AG04450 (cell line): ENCODE data around the gene PPT2. TPM values are rescaled to one million over a fixed set of nuclear protein-coding genes. Genes with fewer than 3 reads are reported as not detected.

Experiments used
- CTCF ChIA-PET: fragments of 300-600, 350-600 bp; formaldehyde crosslinking; extraction: SDS; loops from one replicate; lab custom pipeline; 2022; ENCODE audit warnings: antibody characterized with exemption, inconsistent platforms; lab: Charles Lee
- POLR2A ChIA-PET: fragments of 350-600 bp; formaldehyde crosslinking; extraction: SDS; loops from one replicate; lab custom pipeline; 2021; ENCODE audit warnings: antibody characterized with exemption, inconsistent platforms; lab: Yijun Ruan, JAX
- DNase-seq: peaks from one replicate; pipeline ENCODE4 v3.0.0-alpha.2; 2011; ENCODE audit warnings: low read depth, low spot score
- H3K27ac ChIP-seq: one replicate; pipeline ENCODE4 v1.5.1; 2012; ENCODE audit warnings: low read depth, low read length, control low read depth
- H3K27me3 ChIP-seq: one replicate; pipeline ENCODE4 v1.6.0; 2012; ENCODE audit warnings: low read length; ENCODE audit not compliant: control insufficient read depth, insufficient read depth
- H3K4me3 ChIP-seq: 2 replicates; pipeline ENCODE4 v1.5.1; 2011; ENCODE audit warnings: mild to moderate bottlenecking, low read depth, low read length, control low read depth
- H3K9me3 ChIP-seq: 2 replicates; pipeline ENCODE4 v1.5.1; 2012; ENCODE audit warnings: low read length; ENCODE audit not compliant: control insufficient read depth, insufficient read depth
- polyA plus RNA-seq: library from polyadenylated mRNA; depleted of rRNA; stranded (reverse); fragments of >200 nt; gene quantifications from 2 replicates; pipeline ENCODE4 v1.2.3, GENCODE V29; 2011
- TF ChIP-seq, protein P1 (sequence below): IDR thresholded peaks from 2 replicates; pipeline ENCODE4 v1.5.1; 2011; ENCODE audit warnings: low read depth, low read length, control low read depth, inconsistent platforms

Gene PPT2
- polyA plus RNA-seq, 1 experiment: 12.6 TPM

DNA sequence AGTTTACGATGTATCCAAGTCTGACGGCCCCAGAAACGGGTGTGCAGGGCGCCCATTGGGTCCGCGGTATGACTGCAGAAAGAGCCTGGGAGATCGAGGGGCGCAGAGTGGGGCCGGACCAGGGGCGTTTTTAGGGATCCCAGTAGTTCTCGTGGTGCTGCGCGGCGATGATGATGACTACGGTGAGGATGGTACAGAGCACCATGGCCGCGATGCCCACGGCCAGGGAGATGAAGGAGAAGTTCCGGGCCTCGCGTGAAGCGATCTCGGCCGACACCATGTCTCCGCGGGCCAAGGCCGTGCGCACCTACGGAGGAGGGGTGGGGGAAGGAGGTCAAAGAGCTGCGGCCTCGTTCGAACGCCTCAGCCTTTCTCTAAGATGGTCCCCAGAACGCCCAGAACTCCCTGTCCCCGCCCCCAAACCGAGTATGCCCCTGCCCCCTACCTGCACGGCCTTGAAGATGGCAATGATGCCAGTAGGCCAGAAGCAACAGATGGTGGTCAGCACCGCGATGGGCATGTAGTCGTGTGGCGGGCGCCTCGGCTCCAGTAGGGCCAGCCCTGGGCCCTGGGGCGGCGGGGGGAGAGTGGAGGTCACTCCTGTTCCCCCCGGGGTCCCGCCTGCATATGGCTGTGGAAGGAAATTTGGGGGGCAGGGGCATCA is 4.7 kb upstream of the PPT2 start:
- Histone ChIP-seq H3K4me3 (no peak overlapping the region), H3K9me3 (peaks cover 13% of the 10 kb centered on the region), H3K27ac (no peak overlapping the region), H3K27me3 (peaks cover 42% of the 10 kb centered on the region)
- DNase-seq: no peak
- TF ChIP-seq, protein P1, sequence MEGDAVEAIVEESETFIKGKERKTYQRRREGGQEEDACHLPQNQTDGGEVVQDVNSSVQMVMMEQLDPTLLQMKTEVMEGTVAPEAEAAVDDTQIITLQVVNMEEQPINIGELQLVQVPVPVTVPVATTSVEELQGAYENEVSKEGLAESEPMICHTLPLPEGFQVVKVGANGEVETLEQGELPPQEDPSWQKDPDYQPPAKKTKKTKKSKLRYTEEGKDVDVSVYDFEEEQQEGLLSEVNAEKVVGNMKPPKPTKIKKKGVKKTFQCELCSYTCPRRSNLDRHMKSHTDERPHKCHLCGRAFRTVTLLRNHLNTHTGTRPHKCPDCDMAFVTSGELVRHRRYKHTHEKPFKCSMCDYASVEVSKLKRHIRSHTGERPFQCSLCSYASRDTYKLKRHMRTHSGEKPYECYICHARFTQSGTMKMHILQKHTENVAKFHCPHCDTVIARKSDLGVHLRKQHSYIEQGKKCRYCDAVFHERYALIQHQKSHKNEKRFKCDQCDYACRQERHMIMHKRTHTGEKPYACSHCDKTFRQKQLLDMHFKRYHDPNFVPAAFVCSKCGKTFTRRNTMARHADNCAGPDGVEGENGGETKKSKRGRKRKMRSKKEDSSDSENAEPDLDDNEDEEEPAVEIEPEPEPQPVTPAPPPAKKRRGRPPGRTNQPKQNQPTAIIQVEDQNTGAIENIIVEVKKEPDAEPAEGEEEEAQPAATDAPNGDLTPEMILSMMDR: no peak
- POLR2A ChIA-PET: interaction anchor here (0.9 kb wide), 1 partner anchor 9 kb away, joined by 3 read pairs; no protein-coding TSS in a partner anchor
- CTCF ChIA-PET: no interaction called here

DNA sequence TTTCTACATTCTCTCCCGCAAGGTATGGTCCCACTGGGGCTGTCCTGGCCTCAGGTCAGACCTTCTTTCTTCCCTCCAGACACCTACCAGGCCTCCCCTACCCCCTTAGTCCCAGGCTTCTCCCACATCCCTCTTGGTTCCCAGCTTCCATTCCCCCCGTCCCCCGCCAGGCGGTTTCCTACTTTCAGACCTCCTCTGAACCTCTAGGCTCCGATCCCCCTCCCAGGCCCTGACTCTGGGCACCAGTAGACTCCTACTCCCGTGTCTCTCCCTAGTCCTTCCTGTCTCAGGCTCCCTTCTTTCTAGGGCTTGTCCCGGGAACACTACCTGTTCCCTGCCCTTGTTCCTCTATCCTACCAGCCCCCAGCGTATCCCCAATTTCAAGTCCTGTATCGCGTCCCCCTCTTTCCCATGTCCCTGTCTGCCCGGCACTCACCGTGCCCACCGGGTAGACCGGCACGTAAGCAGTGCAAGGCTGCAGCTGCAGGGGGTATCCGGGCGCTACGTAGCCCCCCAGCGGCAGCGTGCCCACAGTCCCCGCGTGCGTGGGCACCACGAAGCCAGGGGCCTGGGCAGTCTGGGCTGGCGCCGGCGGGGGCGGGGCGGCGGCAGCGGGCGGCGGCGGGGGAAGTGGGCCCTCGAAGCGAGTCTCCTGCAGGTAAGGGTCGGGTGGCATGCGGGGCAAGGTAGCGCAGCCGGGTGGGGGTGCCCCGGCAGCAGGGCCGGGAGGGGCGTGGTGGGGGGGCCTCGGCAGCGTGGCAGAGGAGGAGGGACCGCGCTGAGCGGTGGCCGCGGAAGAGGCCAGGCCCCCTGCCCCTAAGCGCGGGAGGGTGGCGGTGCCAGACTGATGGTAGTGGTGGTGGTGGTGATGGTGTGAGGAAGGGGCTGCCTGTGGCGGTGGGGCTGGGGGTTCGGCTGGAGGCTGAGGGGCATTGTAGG is 3.7 kb upstream of the PPT2 start:
- peaks cover 40% of the 10 kb centered on the region for H3K27me3 ChIP-seq

DNA sequence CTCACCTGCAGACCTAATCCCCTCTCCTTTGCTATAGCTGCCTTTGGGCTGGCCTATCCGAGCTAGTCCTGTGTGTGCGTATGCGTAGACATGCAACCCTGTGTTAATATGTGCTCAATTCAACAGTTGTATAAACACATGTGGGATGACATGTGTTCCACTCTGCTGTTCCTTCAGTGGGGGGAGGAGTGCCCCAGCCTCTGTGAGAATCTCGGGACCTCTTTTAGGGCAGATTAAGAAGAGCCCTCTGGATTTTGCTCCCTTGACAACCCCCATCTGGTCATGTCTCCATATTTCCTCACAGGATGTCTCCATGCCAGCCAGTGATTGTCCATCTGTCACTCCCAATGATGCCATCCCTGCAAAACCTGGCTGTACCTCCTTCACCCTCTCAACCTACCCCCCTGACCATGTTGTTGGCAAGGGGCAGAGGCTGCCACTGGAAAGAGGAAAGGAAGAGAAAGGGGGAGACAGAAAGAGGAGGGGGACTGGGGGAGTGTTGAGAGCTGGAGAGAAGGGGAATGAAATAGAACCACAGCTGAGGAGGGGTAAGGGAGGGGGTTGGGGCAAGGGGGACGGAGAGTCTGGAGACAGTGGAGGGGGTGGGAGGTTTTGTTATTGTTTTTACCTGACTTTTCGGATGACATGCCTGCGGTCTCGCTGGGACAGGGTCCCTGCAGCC is 2.6 kb upstream of the PPT2 start:
- Histone ChIP-seq H3K27ac (no peak overlapping the region), H3K4me3 (peak overlapping the region; percentile 60), H3K27me3 (peaks cover 31% of the 10 kb centered on the region), H3K9me3 (peaks cover 13% of the 10 kb centered on the region)
- DNase-seq: no peak
- ChIA-PET POLR2A (no interaction called here), CTCF (interaction anchor here (0.6 to 1.5 kb wide), 4 partner anchors 25 to 44 kb away, joined by 3 to 7 read pairs (median 5); no protein-coding TSS in a partner anchor)
- TF ChIP-seq, protein P1: no peak

More for the DNA sequence above, 3.7 kb upstream of the PPT2 start:
- TF ChIP-seq, protein P1: no peak
- H3K9me3 ChIP-seq: peaks cover 13% of the 10 kb centered on the region
- H3K27ac ChIP-seq: no peak overlapping the region
- ChIA-PET POLR2A (no interaction called here), CTCF (interaction anchor here (1.0 kb wide), 1 partner anchor 33 kb away, joined by 3 read pairs; no protein-coding TSS in a partner anchor)
- no peak overlapping the region for H3K4me3 ChIP-seq
- DNase-seq: no peak

DNA sequence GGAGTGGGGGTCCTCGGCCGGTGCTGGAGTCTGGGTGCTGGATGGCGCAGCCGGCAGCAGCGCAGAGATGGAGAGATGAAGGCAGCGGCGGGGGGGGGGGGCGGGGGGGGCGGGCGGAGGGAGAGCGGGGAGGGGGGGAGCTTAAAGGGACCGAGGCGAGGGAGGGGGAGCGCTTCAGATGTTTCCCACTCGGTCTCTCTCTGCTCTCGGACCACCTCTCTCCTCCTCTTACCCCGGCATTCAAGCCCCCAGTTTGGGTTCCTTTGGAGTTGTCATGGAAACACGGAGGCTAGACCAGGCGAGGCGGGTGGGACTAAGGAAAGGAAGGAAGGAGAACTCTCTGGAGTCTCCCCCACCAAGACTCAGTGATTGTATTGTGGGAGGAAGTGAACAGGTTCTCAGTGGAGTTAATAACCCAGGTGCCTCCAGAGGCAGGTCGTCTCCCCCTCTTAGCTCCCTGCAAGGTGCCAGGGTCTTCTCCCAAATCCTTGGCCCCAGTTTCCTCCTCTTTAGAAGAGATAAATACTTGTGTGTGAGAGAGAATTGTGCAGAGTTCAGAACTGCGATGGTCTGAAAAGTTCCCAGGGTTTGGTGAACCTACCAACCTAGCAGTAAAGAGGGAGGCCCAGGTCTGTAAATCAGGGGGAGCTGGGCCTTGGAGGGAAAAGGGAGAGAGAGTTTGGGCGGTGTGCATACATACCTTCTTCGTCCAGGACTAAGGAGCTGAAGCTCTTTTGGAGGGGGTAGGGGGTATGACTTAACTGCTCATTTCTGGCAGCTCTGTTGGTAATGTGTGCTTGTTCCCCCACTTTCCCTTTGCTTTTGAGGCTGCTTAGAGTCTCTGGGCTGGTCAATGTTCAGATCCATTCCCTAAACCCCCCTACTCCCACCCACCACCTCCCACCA is 1.8 kb upstream of the PPT2 start, which contains the start of gene PRRT1:
TSS of gene PRRT1 (minus strand) at position 77 of the 906 bp plus-strand sequence. CDS start 112 bp downstream, outside the sequence.
- Histone ChIP-seq H3K27ac (peak within 1 kb of the TSS; percentile 68), H3K27me3 (peaks cover 26% of the 10 kb centered on the region), H3K4me3 (peak within 1 kb of the TSS; percentile 79), H3K9me3 (peaks cover 13% of the 10 kb centered on the region)
- DNase-seq: no peak
- ChIA-PET CTCF (interaction anchor here (0.6 to 1.5 kb wide), 4 partner anchors 26 to 43 kb away, joined by 4 to 7 read pairs (median 5); no protein-coding TSS in a partner anchor), POLR2A (interaction anchor here (0.7 to 1.0 kb wide), 2 partner anchors 24 to 45 kb away, joined by 4 read pairs; partner anchors contain the start of gene ATF6B)
- TF ChIP-seq, protein P1: no peak
